PC-9 (cell line): ENCODE results near the gene KNCN. TPM values are rescaled to one million over a fixed set of nuclear protein-coding genes. Genes with fewer than 3 reads are reported as not detected.

Source experiments
- BruUV-seq: library from RNA; stranded (reverse); fragments of 400-500 nt; replicated peaks from 2 replicates; lab custom pipeline; 2021; lab: Mats Ljungman, UMichigan
- CTCF ChIA-PET: fragments of 300-600 bp; sonication (Branson Sonifier 250); formaldehyde crosslinking; loops from one replicate; lab custom pipeline; 2022; ENCODE audit warnings: antibody characterized with exemption; lab: Charles Lee
- POLR2A ChIA-PET: fragments of 300-600 bp; sonication (Branson Sonifier 250); formaldehyde crosslinking; loops from one replicate; lab custom pipeline; 2022; ENCODE audit warnings: antibody characterized with exemption; ENCODE audit not compliant: unreplicated experiment; lab: Charles Lee
- DNase-seq, 2 experiments: peaks; one replicate each; pipeline versions ENCODE4 v3.0.0 to v3.0.0-alpha.2; 2015 to 2022; ENCODE audit warnings: mixed read lengths in 1 of 2
- H2AFZ ChIP-seq: fragments of 200-600 bp; sonication (generic); 2 replicates; pipeline ENCODE4 v1.8.1; 2017; ENCODE audit warnings: antibody characterized with exemption
- H3F3A ChIP-seq: fragments of 200-600 bp; sonication (generic); 2 replicates; pipeline ENCODE4 v1.8.1; 2017; ENCODE audit warnings: antibody characterized with exemption, mild to moderate bottlenecking, low read depth; ENCODE audit not compliant: insufficient read depth
- H3K27ac ChIP-seq: fragments of 200-600 bp; sonication (generic); 2 replicates; pipeline ENCODE4 v1.6.1; 2016; ENCODE audit warnings: mixed run types
- H3K27me3 ChIP-seq: fragments of 200-600 bp; sonication (generic); 2 replicates; pipeline ENCODE4 v1.6.1; 2016; ENCODE audit warnings: low read depth, mixed run types; ENCODE audit not compliant: insufficient read depth
- H3K36me3 ChIP-seq: fragments of 200-600 bp; sonication (generic); 2 replicates; pipeline ENCODE4 v1.6.1; 2016; ENCODE audit warnings: low read depth, mixed run types
- H3K4me1 ChIP-seq: fragments of 200-600 bp; sonication (generic); replicated peaks from 2 replicates; pipeline ENCODE4 v1.6.1; 2016; ENCODE audit warnings: mixed run types; ENCODE audit not compliant: insufficient read depth
- H3K4me2 ChIP-seq: fragments of 200-600 bp; sonication (generic); 2 replicates; pipeline ENCODE4 v1.6.1; 2017; ENCODE audit warnings: mixed run types
- H3K4me3 ChIP-seq: fragments of 200-600 bp; sonication (generic); 2 replicates; pipeline ENCODE4 v1.6.1; 2016; ENCODE audit warnings: mixed run types
- H3K79me2 ChIP-seq: fragments of 200-600 bp; sonication (generic); 2 replicates; pipeline ENCODE4 v1.6.1; 2017; ENCODE audit warnings: low read depth, mixed run types
- H3K9me2 ChIP-seq: fragments of 200-600 bp; sonication (generic); 2 replicates; pipeline ENCODE4 v1.8.1; 2017; ENCODE audit warnings: mild to moderate bottlenecking; ENCODE audit not compliant: insufficient read depth
- H3K9me3 ChIP-seq: fragments of 200-600 bp; sonication (generic); 2 replicates; pipeline ENCODE4 v1.8.1; 2016; ENCODE audit warnings: low read depth; ENCODE audit not compliant: insufficient read depth
- H4K20me1 ChIP-seq: fragments of 200-600 bp; sonication (generic); 2 replicates; pipeline ENCODE4 v1.8.1; 2017; ENCODE audit not compliant: insufficient read depth
- CTCF ChIP-seq: fragments of 200-600 bp; sonication (generic); conservative IDR thresholded peaks from 2 replicates; pipeline ENCODE4 v1.6.1; 2017; ENCODE audit warnings: mixed run types, antibody characterized with exemption, mild to moderate bottlenecking, moderate library complexity
- EZH2 ChIP-seq: fragments of 200-600 bp; sonication (generic); IDR thresholded peaks from 2 replicates; pipeline ENCODE4 v1.8.0; 2017; ENCODE audit warnings: antibody characterized with exemption, low read depth
- intact Hi-C: fragments of 100-400 bp; cut with micrococcal nuclease; formaldehyde crosslinking; loops from one replicate; pipeline ENCODE4 v1.10.0; 2022; ENCODE audit not compliant: unreplicated experiment
- total RNA-seq: library from RNA; stranded (reverse); gene quantifications from 2 replicates; pipeline ENCODE4 v1.2.3, GENCODE V29; 2021

The KNCN gene
- total RNA-seq, 1 experiment from 2014 or later = not detected

GRCh38 chr1:46596846-46597245, 45.4 kb upstream of the KNCN start:
- ChIA-PET POLR2A (interaction anchor here (1.2 kb wide), 1 partner anchor 151 kb away, joined by 8 read pairs; no protein-coding TSS in a partner anchor), CTCF (interaction anchor here (0.7 kb wide), 1 partner anchor 47 kb away, joined by 5 read pairs; no protein-coding TSS in a partner anchor)
- Histone ChIP-seq H3K9me3 (no peaks in the 10 kb centered on the region), H3F3A (no peaks in the 10 kb centered on the region), H3K36me3 (peaks cover 27% of the 10 kb centered on the region), H4K20me1 (no peaks in the 10 kb centered on the region), H3K4me2 (no peak overlapping the region), H2AFZ (no peak overlapping the region), H3K4me3 (no peak overlapping the region), H3K27me3 (no peaks in the 10 kb centered on the region), H3K9me2 (no peaks in the 10 kb centered on the region), H3K79me2 (peaks cover 19% of the 10 kb centered on the region), H3K4me1 (no peaks in the 10 kb centered on the region), H3K27ac (no peak overlapping the region)
- no peak for TF ChIP-seq CTCF
- no peak for TF ChIP-seq EZH2
- BruUV-seq = no TSS peak
- intact Hi-C loops = no loop called here
- DNase-seq = no peak

GRCh38 chr1:46596036-46596435, 44.6 kb upstream of the KNCN start:
- Histone ChIP-seq H3K27me3 (no peaks in the 10 kb centered on the region), H3K9me3 (no peaks in the 10 kb centered on the region), H3K36me3 (peaks cover 33% of the 10 kb centered on the region), H2AFZ (no peak overlapping the region), H3K4me3 (no peak overlapping the region), H3F3A (no peaks in the 10 kb centered on the region), H3K4me2 (no peak overlapping the region), H3K79me2 (peaks cover 12% of the 10 kb centered on the region; the same call in 1 of the 2 replicates), H3K27ac (no peak overlapping the region), H3K9me2 (no peaks in the 10 kb centered on the region), H3K4me1 (no peaks in the 10 kb centered on the region), H4K20me1 (no peaks in the 10 kb centered on the region)
- intact Hi-C loops = no loop called here
- TF ChIP-seq EZH2 (no peak), CTCF (no peak)
- BruUV-seq = no TSS peak
- POLR2A ChIA-PET = interaction anchor here (0.7 to 1.2 kb wide), 4 partner anchors 16 to 256 kb away, joined by 3 to 8 read pairs (median 6); partner anchors contain the start of gene NSUN4
- DNase-seq = no peak
- CTCF ChIA-PET = no interaction called here

GRCh38 chr1:46595127-46595526, 43.7 kb upstream of the KNCN start:
- H3K27me3 ChIP-seq = no peaks in the 10 kb centered on the region
- H3K79me2 ChIP-seq = peaks cover 7% of the 10 kb centered on the region; the same call in 1 of the 2 replicates
- no peaks in the 10 kb centered on the region for H3F3A ChIP-seq
- TF ChIP-seq CTCF = no peak
- TF ChIP-seq EZH2 = no peak
- no peaks in the 10 kb centered on the region for H3K4me1 ChIP-seq
- POLR2A ChIA-PET = no interaction called here
- H3K4me2 ChIP-seq = no peak overlapping the region
- no peaks in the 10 kb centered on the region for H4K20me1 ChIP-seq
- no peaks in the 10 kb centered on the region for H3K9me3 ChIP-seq
- no peak overlapping the region for H2AFZ ChIP-seq
- DNase-seq = no peak
- intact Hi-C loops = no loop called here
- H3K4me3 ChIP-seq = no peak overlapping the region
- no peaks in the 10 kb centered on the region for H3K9me2 ChIP-seq
- BruUV-seq = no TSS peak
- CTCF ChIA-PET = no interaction called here
- H3K27ac ChIP-seq = no peak overlapping the region
- H3K36me3 ChIP-seq = peaks cover 30% of the 10 kb centered on the region
